Head of caudate nucleus (tissue), 42 donors: ENCODE results near the gene FASTK.

Source experiments
- DNase-seq, 42 donors: peaks; one replicate each; pipeline versions ENCODE4 v3.0.0 to v3.0.0-alpha.2; 2020 to 2021; ENCODE audit warnings: mixed read lengths in 7 of 42
- intact Hi-C: fragments of 100-400 bp; cut with DNase I; formaldehyde crosslinking; loops from one replicate; pipeline ENCODE4 v1.15.0; 2022

The FASTK gene

GRCh38 chr7:151059367-151060112 lies 21.1 kb downstream of the FASTK start, which contains the start of gene SLC4A2:
Gene SLC4A2 (plus strand): TSS chr7:151059589. CDS start chr7:151061988, 2,399 bp downstream.
- peak; percentile 60 to 92 (median 85) for DNase-seq
- intact Hi-C loops = loop anchor here (2.0 kb wide), 1 partner anchor 21 kb away; the partner anchor contains the start of gene FASTK

GRCh38 chr7:151058781-151059366 lies 21.7 kb downstream of the FASTK start:
- DNase-seq = peak in 8 of 42 donors; percentile 11 to 43 (median 30)
- intact Hi-C loops = loop anchor here (2.0 kb wide), 1 partner anchor 22 kb away; the partner anchor contains the start of gene FASTK

- DNase-seq = peak; percentile 97 to 100 (median 100)
- intact Hi-C loops = loop anchor here (2.0 kb wide), 2 partner anchors 23 to 29 kb away; partner anchors contain the start of genes ABCB8 and FASTK
Observed at GRCh38 chr7:151057989-151058780, 22.4 kb downstream of the FASTK start.

- DNase-seq = peak in 2 of 42 donors; percentile 18 to 32
- intact Hi-C loops = loop anchor here (2.0 kb wide), 1 partner anchor 29 kb away; the partner anchor contains the start of gene ABCB8
Observed at GRCh38 chr7:151057506-151057988, 23.1 kb downstream of the FASTK start, which contains the start of gene CDK5. Gene CDK5 (minus strand): TSS chr7:151057897. CDS start chr7:151057848, 49 bp downstream.

GRCh38 chr7:151056666-151057505 lies 23.7 kb downstream of the FASTK start:
- peak in 11 of 42 donors; percentile 26 to 59 (median 43) for DNase-seq
- intact Hi-C loops = loop anchor here (2.0 kb wide), 1 partner anchor 28 kb away; the partner anchor contains the start of gene ABCB8

- intact Hi-C loops = loop anchor here (2.0 kb wide), 1 partner anchor 27 kb away; the partner anchor contains the start of gene ABCB8
- no peak for DNase-seq
Observed at GRCh38 chr7:151056283-151056665, 24.3 kb downstream of the FASTK start.

- no peak for DNase-seq
- intact Hi-C loops = no loop called here
Observed at GRCh38 chr7:151053751-151054150, 26.9 kb downstream of the FASTK start.

GRCh38 chr7:151053096-151053495 lies 27.5 kb downstream of the FASTK start:
- intact Hi-C loops = no loop called here
- DNase-seq = no peak

- peak in 40 of 42 donors; percentile 40 to 81 (median 62) for DNase-seq
- intact Hi-C loops = no loop called here
Observed at GRCh38 chr7:151051108-151051507, 29.5 kb downstream of the FASTK start.

GRCh38 chr7:151048911-151049463 lies 31.6 kb downstream of the FASTK start:
- intact Hi-C loops = no loop called here
- DNase-seq = no peak

GRCh38 chr7:151047976-151048815 lies 32.4 kb downstream of the FASTK start, which contains the start of gene ASIC3:
Gene ASIC3 (plus strand): TSS chr7:151048531. CDS start chr7:151048886, 355 bp downstream.
- no peak for DNase-seq

GRCh38 chr7:151046603-151047573 lies 33.7 kb downstream of the FASTK start:
- intact Hi-C loops = no loop called here

More at GRCh38 chr7:151047976-151048815, 32.4 kb downstream of the FASTK start, which contains the start of gene ASIC3:
- intact Hi-C loops = no loop called here

GRCh38 chr7:151045967-151046366 lies 34.6 kb downstream of the FASTK start:
- peak in 30 of 42 donors; percentile 26 to 85 (median 50) for DNase-seq
- intact Hi-C loops = no loop called here

More at GRCh38 chr7:151046603-151047573, 33.7 kb downstream of the FASTK start:
- peak in 5 of 42 donors; percentile 18 to 60 (median 35) for DNase-seq

GRCh38 chr7:151045262-151045661 lies 35.3 kb downstream of the FASTK start:
- intact Hi-C loops = no loop called here
- no peak for DNase-seq

- DNase-seq = no peak
- intact Hi-C loops = no loop called here
Observed at GRCh38 chr7:151043959-151044358, 36.6 kb downstream of the FASTK start.
